A673 (cell line): ENCODE measurements around the gene ATXN2. TPM values are rescaled to one million over a fixed set of nuclear protein-coding genes. Genes with fewer than 3 reads are reported as not detected.

Source experiments
- BruUV-seq: library from RNA; stranded (reverse); fragments of 400-500 nt; replicated peaks from 2 replicates; lab custom pipeline; 2021; lab: Mats Ljungman, UMichigan
- CTCF ChIA-PET: fragments of 300-600 bp; sonication (Branson Sonifier 250); formaldehyde crosslinking; loops from one replicate; lab custom pipeline; 2022; ENCODE audit warnings: antibody characterized with exemption; lab: Charles Lee
- POLR2A ChIA-PET: fragments of 300-600 bp; sonication (Branson Sonifier 250); formaldehyde crosslinking; loops from one replicate; lab custom pipeline; 2022; ENCODE audit warnings: antibody characterized with exemption; ENCODE audit not compliant: low non-redundant PET; lab: Charles Lee
- DNase-seq: peaks from one replicate; pipeline ENCODE4 v3.0.0-alpha.2; 2015; ENCODE audit warnings: low spot score
- H3K27ac ChIP-seq: fragments of 200-600 bp; sonication (generic); 2 replicates; pipeline ENCODE4 v1.5.1; 2016; ENCODE audit warnings: mixed run types, low read depth, mild to moderate bottlenecking, mixed read lengths, antibody characterized with exemption, low read length; ENCODE audit not compliant: poor library complexity, severe bottlenecking
- H3K27me3 ChIP-seq: fragments of 200-600 bp; sonication (generic); replicated peaks from 2 replicates; pipeline ENCODE4 v1.6.1; 2017; ENCODE audit warnings: mixed run types, low read depth, mild to moderate bottlenecking, mixed read lengths, antibody characterized with exemption, low read length; ENCODE audit not compliant: insufficient read depth, poor library complexity
- H3K36me3 ChIP-seq: fragments of 200-600 bp; sonication (generic); 2 replicates; pipeline ENCODE4 v1.6.1; 2016; ENCODE audit warnings: mixed run types, mild to moderate bottlenecking, mixed read lengths, antibody characterized with exemption, low read length; ENCODE audit not compliant: insufficient read depth, poor library complexity, severe bottlenecking
- H3K4me1 ChIP-seq: fragments of 200-600 bp; sonication (generic); 2 replicates; pipeline ENCODE4 v1.6.1; 2017; ENCODE audit warnings: mixed run types, mild to moderate bottlenecking, mixed read lengths, antibody characterized with exemption, low read length; ENCODE audit not compliant: insufficient read depth, poor library complexity, severe bottlenecking
- H3K4me3 ChIP-seq: fragments of 200-600 bp; sonication (generic); 2 replicates; pipeline ENCODE4 v1.5.1; 2016; ENCODE audit warnings: low read depth, mixed run types, mild to moderate bottlenecking, mixed read lengths, low read length; ENCODE audit not compliant: poor library complexity, severe bottlenecking
- H3K9me3 ChIP-seq: fragments of 200-600 bp; sonication (generic); 2 replicates; pipeline ENCODE4 v1.6.1; 2016; ENCODE audit warnings: mixed run types, low read depth, mild to moderate bottlenecking, mixed read lengths, antibody characterized with exemption, low read length; ENCODE audit not compliant: poor library complexity, severe bottlenecking
- EZH2 ChIP-seq: fragments of 200-600 bp; sonication (generic); IDR thresholded peaks from 2 replicates; pipeline ENCODE4 v1.6.1; 2017; ENCODE audit warnings: borderline replicate concordance, low read depth, mild to moderate bottlenecking, mixed read lengths, antibody characterized with exemption, low read length; ENCODE audit not compliant: poor library complexity, severe bottlenecking
- intact Hi-C: fragments of 100-400 bp; cut with micrococcal nuclease; formaldehyde crosslinking; loops from one replicate; pipeline ENCODE4 v1.10.0; 2022; ENCODE audit not compliant: unreplicated experiment
- total RNA-seq: library from RNA; stranded (reverse); gene quantifications from 2 replicates; pipeline ENCODE4 v1.2.3, GENCODE V29; 2021
- TF ChIP-seq, protein P1 (sequence below): fragments of 300-800, 200-600 bp; sonication (generic); conservative IDR thresholded peaks from 2 replicates; pipeline ENCODE4 v1.5.1; 2017; ENCODE audit warnings: low read depth, mild to moderate bottlenecking, antibody characterized with exemption, low read length, moderate library complexity, mixed read lengths

ATXN2 gene
- total RNA-seq, 1 experiment from 2014 or later: 94.4 TPM

DNA sequence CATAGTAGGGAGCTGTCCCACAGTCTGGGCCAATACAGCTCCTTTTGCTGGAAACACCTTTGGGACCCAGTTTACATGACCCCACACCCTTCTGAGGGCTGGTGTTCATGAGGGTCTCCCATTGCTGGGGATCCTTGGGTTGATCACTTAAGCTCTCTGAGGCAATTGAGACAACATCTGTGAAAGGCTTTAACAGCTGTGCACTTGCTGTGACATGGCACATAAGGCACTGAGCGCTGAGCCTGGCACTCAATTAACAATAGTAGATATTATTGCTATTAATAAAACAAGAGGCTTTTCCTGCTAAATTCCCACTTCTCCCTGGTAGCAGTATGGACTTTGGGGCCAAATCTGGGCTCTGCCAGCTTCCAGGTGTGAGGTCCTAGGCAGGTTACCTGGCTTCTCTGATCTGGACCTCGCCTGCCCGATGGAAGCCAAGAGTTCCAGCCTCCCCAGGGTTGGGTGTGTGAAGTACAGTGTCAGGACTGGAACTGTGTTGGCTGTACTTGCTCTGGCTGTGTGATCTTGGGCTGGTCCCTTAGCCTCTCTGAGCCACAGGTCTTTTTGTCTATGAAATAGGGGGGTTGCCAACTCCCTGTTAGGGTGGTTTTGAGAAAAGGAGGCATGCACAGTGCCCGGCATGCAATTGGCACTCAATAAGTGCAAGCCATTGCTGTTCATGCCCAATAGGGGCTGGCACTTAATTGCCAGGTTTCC lies 190.3 kb downstream of the ATXN2 start:
- peak overlapping the region; percentile 91 for H3K27ac ChIP-seq
- peaks cover 76% of the 10 kb centered on the region for H3K4me1 ChIP-seq
- no peak for TF ChIP-seq EZH2
- TF ChIP-seq, protein P1, sequence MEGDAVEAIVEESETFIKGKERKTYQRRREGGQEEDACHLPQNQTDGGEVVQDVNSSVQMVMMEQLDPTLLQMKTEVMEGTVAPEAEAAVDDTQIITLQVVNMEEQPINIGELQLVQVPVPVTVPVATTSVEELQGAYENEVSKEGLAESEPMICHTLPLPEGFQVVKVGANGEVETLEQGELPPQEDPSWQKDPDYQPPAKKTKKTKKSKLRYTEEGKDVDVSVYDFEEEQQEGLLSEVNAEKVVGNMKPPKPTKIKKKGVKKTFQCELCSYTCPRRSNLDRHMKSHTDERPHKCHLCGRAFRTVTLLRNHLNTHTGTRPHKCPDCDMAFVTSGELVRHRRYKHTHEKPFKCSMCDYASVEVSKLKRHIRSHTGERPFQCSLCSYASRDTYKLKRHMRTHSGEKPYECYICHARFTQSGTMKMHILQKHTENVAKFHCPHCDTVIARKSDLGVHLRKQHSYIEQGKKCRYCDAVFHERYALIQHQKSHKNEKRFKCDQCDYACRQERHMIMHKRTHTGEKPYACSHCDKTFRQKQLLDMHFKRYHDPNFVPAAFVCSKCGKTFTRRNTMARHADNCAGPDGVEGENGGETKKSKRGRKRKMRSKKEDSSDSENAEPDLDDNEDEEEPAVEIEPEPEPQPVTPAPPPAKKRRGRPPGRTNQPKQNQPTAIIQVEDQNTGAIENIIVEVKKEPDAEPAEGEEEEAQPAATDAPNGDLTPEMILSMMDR: no peak
- intact Hi-C loops: loop anchor here (5.0 kb wide), 1 partner anchor 188 kb away; the partner anchor contains the start of gene ATXN2
- BruUV-seq: no TSS peak
- H3K36me3 ChIP-seq: no peaks in the 10 kb centered on the region
- CTCF ChIA-PET: interaction anchor here (1.5 to 2.0 kb wide), 2 partner anchors 12 to 43 kb away, joined by 6 read pairs; no protein-coding TSS in a partner anchor
- peak overlapping the region; percentile 80 for H3K4me3 ChIP-seq
- no peaks in the 10 kb centered on the region for H3K27me3 ChIP-seq
- POLR2A ChIA-PET: no interaction called here
- no peaks in the 10 kb centered on the region for H3K9me3 ChIP-seq
- peak; percentile 47 for DNase-seq

DNA sequence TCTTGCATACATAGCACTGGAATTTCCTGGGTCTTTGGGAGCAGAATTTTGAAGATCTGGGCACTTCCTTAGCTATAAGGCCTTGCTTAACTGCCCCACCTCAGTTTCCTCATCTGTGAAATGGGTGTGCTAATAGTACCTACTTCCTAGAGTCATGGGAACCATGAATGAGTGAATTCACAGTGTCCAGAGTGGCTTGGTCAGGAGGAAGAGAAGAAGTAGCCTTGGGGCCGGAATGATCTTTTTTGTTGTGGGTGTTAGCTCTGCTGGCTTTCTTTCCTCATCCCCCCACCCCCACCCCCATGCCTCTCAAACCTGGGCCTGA lies 191.0 kb downstream of the ATXN2 start:
- TF ChIP-seq, protein P1: no peak
- TF ChIP-seq EZH2: no peak
- Histone ChIP-seq H3K4me3 (peak overlapping the region; percentile 80), H3K4me1 (peaks cover 71% of the 10 kb centered on the region), H3K27me3 (no peaks in the 10 kb centered on the region), H3K36me3 (no peaks in the 10 kb centered on the region), H3K27ac (peak overlapping the region; percentile 91), H3K9me3 (no peaks in the 10 kb centered on the region)
- CTCF ChIA-PET: interaction anchor here (1.5 kb wide), 1 partner anchor 44 kb away, joined by 6 read pairs; no protein-coding TSS in a partner anchor
- POLR2A ChIA-PET: no interaction called here
- intact Hi-C loops: loop anchor here (5.0 kb wide), 1 partner anchor 189 kb away; the partner anchor contains the start of gene ATXN2
- BruUV-seq: no TSS peak
- no peak for DNase-seq

DNA sequence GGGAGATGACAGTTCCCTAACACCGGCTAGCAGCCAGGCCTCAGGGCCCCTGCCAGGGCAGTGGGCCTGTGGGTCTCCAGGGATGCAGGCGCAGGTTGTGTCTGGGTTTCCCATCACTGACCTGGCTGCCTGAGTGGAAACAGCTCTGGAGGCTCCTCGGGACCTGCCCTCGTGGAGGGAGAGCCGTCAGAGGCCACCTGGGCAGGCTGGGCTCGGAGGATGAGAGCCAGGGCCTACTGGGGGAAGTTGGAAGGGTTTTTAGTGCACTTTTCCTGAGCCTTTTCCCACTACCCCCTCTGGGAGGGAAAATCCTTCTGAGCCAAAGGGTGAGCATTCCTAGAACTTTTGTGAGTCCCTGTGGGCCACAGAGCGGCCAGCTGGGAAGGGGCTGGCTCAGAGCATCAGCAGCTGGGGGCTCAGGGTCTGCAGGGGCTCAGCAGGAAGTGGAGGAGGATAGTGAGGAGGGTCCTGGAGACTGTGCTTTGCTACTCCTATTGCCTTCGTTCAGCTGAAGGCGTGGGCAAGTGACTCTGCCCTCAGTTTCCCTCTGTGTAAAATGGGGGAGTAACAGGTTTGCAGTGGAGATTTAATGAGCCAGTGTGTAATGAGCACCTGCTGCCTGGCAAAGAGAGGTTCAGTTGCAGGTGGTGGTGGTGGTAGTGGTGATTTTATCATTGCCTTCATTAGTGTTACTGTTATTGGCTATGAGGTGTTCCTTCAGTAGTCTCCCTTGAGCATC lies 191.6 kb downstream of the ATXN2 start:
- Histone ChIP-seq H3K27me3 (no peaks in the 10 kb centered on the region), H3K4me3 (peak overlapping the region; percentile 80), H3K9me3 (no peaks in the 10 kb centered on the region), H3K27ac (peak overlapping the region; percentile 91), H3K4me1 (peaks cover 69% of the 10 kb centered on the region), H3K36me3 (no peaks in the 10 kb centered on the region)
- TF ChIP-seq, protein P1: no peak
- no peak for TF ChIP-seq EZH2
- no peak for DNase-seq
- ChIA-PET POLR2A (no interaction called here), CTCF (interaction anchor here (1.5 kb wide), 1 partner anchor 44 kb away, joined by 6 read pairs; no protein-coding TSS in a partner anchor)
- no TSS peak for BruUV-seq
- intact Hi-C loops: loop anchor here (5.0 kb wide), 1 partner anchor 190 kb away; the partner anchor contains the start of gene ATXN2
